Lung (tissue), 12 donors: ENCODE results near the gene DHRSX. TPM values are rescaled to one million over a fixed set of nuclear protein-coding genes. Genes with fewer than 3 reads are reported as not detected.
"Not testable (repeated sequence)": the region's sequence is repeated elsewhere in the genome, so short reads cannot be mapped to it uniquely, and the experiment has no call there.

Source experiments
- ATAC-seq: fragments of 200-7000 bp; cut with Tn5 transposase; one replicate; pipeline ENCODE4 v1.9.1; 2020; ENCODE audit warnings: moderate number of reproducible peaks; ENCODE audit not compliant: insufficient read depth, low FRiP score
- DNase-seq, 3 donors: peaks; one replicate each; pipeline ENCODE4 v3.0.0-alpha.2; 2013 to 2017
- H3K27ac ChIP-seq, 2 donors: one replicate each; pipeline ENCODE4 v1.5.1; 2013; ENCODE audit warnings: mild to moderate bottlenecking in 2 of 2, moderate library complexity in 2 of 2, control low read depth in 1 of 2, inconsistent platforms in 1 of 2, low read depth in 1 of 2, low read length in 1 of 2
- H3K27me3 ChIP-seq, 3 donors: one replicate each; pipeline ENCODE4 v1.5.1; 2013; ENCODE audit warnings: low read length in 2 of 3; ENCODE audit not compliant: control insufficient read depth in 3 of 3, insufficient read depth in 3 of 3
- H3K36me3 ChIP-seq, 4 donors: one replicate each; pipeline ENCODE4 v1.5.1; 2013; ENCODE audit warnings: low read length in 4 of 4, mild to moderate bottlenecking in 1 of 4, moderate library complexity in 1 of 4; ENCODE audit not compliant: control insufficient read depth in 4 of 4, insufficient read depth in 4 of 4
- H3K4me1 ChIP-seq, 5 donors: one replicate each; pipeline ENCODE4 v1.5.1; 2013; ENCODE audit warnings: low read length in 5 of 5, mild to moderate bottlenecking in 2 of 5, moderate library complexity in 1 of 5; ENCODE audit not compliant: control insufficient read depth in 5 of 5, insufficient read depth in 5 of 5
- H3K4me3 ChIP-seq: one replicate; pipeline ENCODE4 v1.5.1; 2013; ENCODE audit warnings: mild to moderate bottlenecking, control low read depth, moderate library complexity
- H3K9ac ChIP-seq, 2 donors: one replicate each; pipeline ENCODE4 v1.5.1; 2013; ENCODE audit warnings: low read length in 2 of 2, control low read depth in 1 of 2; ENCODE audit not compliant: insufficient read depth in 1 of 2
- H3K9me3 ChIP-seq, 4 donors: one replicate each; pipeline ENCODE4 v1.5.1; 2013; ENCODE audit warnings: low read length in 3 of 4, mild to moderate bottlenecking in 1 of 4, moderate library complexity in 1 of 4; ENCODE audit not compliant: control insufficient read depth in 4 of 4, insufficient read depth in 3 of 4
- CTCF ChIP-seq: IDR thresholded peaks from 2 replicates; pipeline ENCODE4 v1.5.1; 2012; ENCODE audit warnings: mild to moderate bottlenecking; ENCODE audit errors: control extremely low read depth, extremely low read depth
- WGBS, 2 donors: extraction: QIAGEN DNeasy Blood & Tissue Kit; methylation state at CpG; one replicate each; pipeline ENCODE4 v1.1.7; 2013; 5-methylcytosine and 5-hydroxymethylcytosine counted together
- polyA plus RNA-seq, 2 donors: library from polyadenylated mRNA; stranded (reverse); fragments of 200-250 nt; gene quantifications; one replicate each; pipeline ENCODE4 v1.2.1, GENCODE V29; 2013
- total RNA-seq, 2 donors: library from RNA; depleted of rRNA in 1 of 2; stranded (reverse); fragments of >200 nt in 1 of 2; gene quantifications; one replicate each; pipeline ENCODE4 v1.2.1, GENCODE V29; 2014 to 2021
- donor health status: control.
- donor health status: control.
- donor health status: Bipolar disorder and iron deficiency.
- donor health status: healthy.
- donor health status: DM: yes; HTN: yes; CAD: no.

DHRSX gene
- total and polyA plus RNA-seq, 4 donors, result 7.0 to 26.3 (median 18.9) TPM

- 81 to 82% methylated on average over 5 of the region's 5 CpGs for WGBS, 2 donors
Observed at GRCh38 chrX:2369206-2369605, 131.6 kb downstream of the DHRSX start.

GRCh38 chrX:2360731-2361130 is 140.0 kb downstream of the DHRSX start:
- H3K9ac ChIP-seq, result no peak overlapping the region
- ATAC-seq, result no peak
- no peak overlapping the region for H3K27ac ChIP-seq
- no peak overlapping the region for H3K4me3 ChIP-seq
- H3K27me3 ChIP-seq, result no peaks in the 10 kb centered on the region
- H3K36me3 ChIP-seq, result peaks cover 0 to 5% (median 4%) of the 10 kb centered on the region in 4 donors
- WGBS, 2 donors, result 80 to 88% methylated on average over 9 of the region's 9 CpGs
- no peak for TF ChIP-seq CTCF
- DNase-seq, result no peak
- peaks cover 0 to 2% (median 0%) of the 10 kb centered on the region in 4 donors for H3K9me3 ChIP-seq
- peaks cover 0 to 1% (median 0%) of the 10 kb centered on the region in 5 donors for H3K4me1 ChIP-seq

More at GRCh38 chrX:2369206-2369605, 131.6 kb downstream of the DHRSX start:
- Histone ChIP-seq H3K9me3 (no peaks in the 10 kb centered on the region), H3K4me1 (peaks cover 0 to 3% (median 0%) of the 10 kb centered on the region in 5 donors), H3K27me3 (no peaks in the 10 kb centered on the region), H3K9ac (no peak overlapping the region), H3K4me3 (no peak overlapping the region), H3K36me3 (peaks cover 0 to 2% (median under 1%) of the 10 kb centered on the region in 4 donors), H3K27ac (no peak overlapping the region)
- no peak for TF ChIP-seq CTCF
- DNase-seq, result peak; percentile 28 to 90 (median 86)
- ATAC-seq, result no peak

GRCh38 chrX:2359522-2359921 is 141.3 kb downstream of the DHRSX start:
- H3K9ac ChIP-seq, H3K27me3 ChIP-seq, DNase-seq, ATAC-seq, H3K36me3 ChIP-seq, H3K9me3 ChIP-seq, H3K4me3 ChIP-seq, H3K27ac ChIP-seq, H3K4me1 ChIP-seq: not testable (repeated sequence)
- 87 to 99% methylated on average over 4 of the region's 4 CpGs for WGBS, 2 donors

GRCh38 chrX:2351999-2352995 is 148.5 kb downstream of the DHRSX start:
- Histone ChIP-seq H3K9me3 (no peaks in the 10 kb centered on the region), H3K4me1 (peaks cover 0 to 3% (median 0%) of the 10 kb centered on the region in 5 donors), H3K27ac (peak overlapping the region in 1 of 2 donors; percentile 61), H3K4me3 (no peak overlapping the region), H3K27me3 (no peaks in the 10 kb centered on the region), H3K9ac (no peak overlapping the region), H3K36me3 (no peaks in the 10 kb centered on the region)
- 93 to 94% methylated on average over 19 of the region's 19 CpGs for WGBS, 2 donors
- ATAC-seq (no peak), DNase-seq (no peak)
- no peak for TF ChIP-seq CTCF
